ENCODE measurements around the gene OLFM1. TPM values are rescaled to one million over a fixed set of nuclear protein-coding genes. Genes with fewer than 3 reads are reported as not detected.

OLFM1 gene
- total and polyA plus RNA-seq, 2 of the 4 experiments (the other 2 are of a cell fraction) = 0.36 to 0.38 TPM

DNA sequence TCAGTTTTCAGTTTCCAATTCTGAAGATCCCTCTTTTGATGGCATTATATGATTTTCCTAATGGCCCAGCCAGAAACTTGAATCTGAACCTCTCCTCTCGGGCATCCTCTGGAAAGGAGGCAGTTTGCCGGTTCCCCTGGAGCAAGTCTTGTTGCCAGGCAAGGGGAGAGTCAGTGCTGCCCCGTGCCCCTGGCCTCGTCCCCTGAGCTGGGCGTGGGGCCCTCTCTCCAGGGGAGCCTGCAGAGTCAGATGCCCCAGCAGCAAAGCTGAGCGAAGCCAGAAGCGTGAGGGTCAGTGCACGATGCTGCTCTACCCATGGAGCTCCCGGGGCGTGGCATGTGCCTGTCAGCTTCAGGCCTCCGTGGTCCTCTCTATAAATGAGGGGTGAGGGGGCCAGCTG is 14.0 kb downstream of the OLFM1 start:
- intact Hi-C loops (cut with micrococcal nuclease) = no loop called here
- BruUV-seq (replicated peaks) = no TSS peak
- H4K8ac ChIP-seq (ENCODE audit: low read depth in 2 of 2, low read length in 2 of 2) = no peak overlapping the region
- no peak overlapping the region for H3K56ac ChIP-seq (ENCODE audit: extremely low read depth, insufficient read depth, low read length)
- no peaks in the 10 kb centered on the region for H3K79me1 ChIP-seq (ENCODE audit: low read depth in 1 of 2, low read length in 2 of 2)
- H3K9me1 ChIP-seq (ENCODE audit: insufficient read depth, low read length) = no peaks in the 10 kb centered on the region
- no peak overlapping the region for H3K9ac ChIP-seq (ENCODE audit: low read depth, low read length)
- DNase-seq (no peak), ATAC-seq (ENCODE audit: low read depth) (no peak)
- no peak overlapping the region for H2BK20ac ChIP-seq (ENCODE audit: low read depth, low read length)
- no peak overlapping the region for H3K27ac ChIP-seq (ENCODE audit: insufficient read depth, low read length)
- H2BK15ac ChIP-seq (ENCODE audit: low read depth, low read length) = no peak overlapping the region
- no peaks in the 10 kb centered on the region for H3K36me3 ChIP-seq (ENCODE audit: control insufficient read depth, insufficient read depth, low read length)
- CTCF ChIA-PET = no interaction called here
- POLR2A ChIA-PET (ENCODE audit: unreplicated experiment) = no interaction called here
- no peak overlapping the region for H2AK9ac ChIP-seq (replicated peaks; ENCODE audit: low read depth, low read length, poor library complexity)
- dilution Hi-C loops (cut with HindIII; ENCODE audit: low sequenced_read_pairs, unreplicated experiment) = no loop called here
- no peak overlapping the region for H2BK5ac ChIP-seq (ENCODE audit: low read depth, low read length, poor library complexity, severe bottlenecking)
- H2AK5ac ChIP-seq (ENCODE audit: low read depth, low read length) = no peak overlapping the region
- no peak overlapping the region for H3K18ac ChIP-seq (ENCODE audit: low read depth, low read length)
- no peaks in the 10 kb centered on the region for H3K4me1 ChIP-seq (ENCODE audit: control insufficient read depth, insufficient read depth, low read length)
- H4K20me1 ChIP-seq (ENCODE audit: insufficient read depth, low read length) = no peaks in the 10 kb centered on the region
- no peak overlapping the region for H4K91ac ChIP-seq (ENCODE audit: insufficient read depth, low read depth, low read length)
- no peak overlapping the region for H2BK120ac ChIP-seq (ENCODE audit: low read depth, low read length)
- no peak overlapping the region for H3K4me3 ChIP-seq (ENCODE audit: insufficient read depth, low read depth, low read length)
- H3K4me2 ChIP-seq (ENCODE audit: low read depth, low read length) = no peak overlapping the region
- no peak for TF ChIP-seq RFX5 (IDR thresholded peaks at IDR 0.05; ENCODE audit: low read depth, low read length)
- no peak overlapping the region for H4K5ac ChIP-seq (ENCODE audit: low read depth, low read length)
- no peak overlapping the region for H2AFZ ChIP-seq (replicated peaks; ENCODE audit: low read length, poor library complexity)
- in situ Hi-C loops (cut with MboI; ENCODE audit: low sequenced_read_pairs) = no loop called here
- no peak overlapping the region for H3K23ac ChIP-seq (ENCODE audit: low read depth, low read length)
- H3K9me3 ChIP-seq (ENCODE audit: control insufficient read depth, insufficient read depth, low read length) = no peaks in the 10 kb centered on the region
- no peaks in the 10 kb centered on the region; the same call in 1 of the 2 replicates for H3K27me3 ChIP-seq (ENCODE audit: control insufficient read depth, insufficient read depth, low read length)
- no CpG with 5 or more reads among the region's 11 CpGs for WGBS, 2 experiments (ENCODE audit: extremely low coverage in 2 of 2, insufficient read length in 1 of 2)
- H3K14ac ChIP-seq (replicated peaks; ENCODE audit: low read depth, low read length) = no peak overlapping the region
- no peak overlapping the region for H3K4ac ChIP-seq (ENCODE audit: low read depth, low read length)

All from IMR-90 (cell line).